Measurements from ENCODE around the gene NCCRP1.
"Not testable (repeated sequence)": the region's sequence is repeated elsewhere in the genome, so short reads cannot be mapped to it uniquely, and the experiment has no call there.

NCCRP1 gene

GRCh38 chr19:39200066-39200802, 3.5 kb downstream of the NCCRP1 start:
- FAIRE-seq (no peak), DNase-seq (ENCODE audit: insufficient read length, low spot score) (no peak)
- TF ChIP-seq POLR2A (IDR thresholded peaks at IDR 0.05; ENCODE audit: low read depth, low read length): no peak

GRCh38 chr19:39200803-39201115, 4.0 kb downstream of the NCCRP1 start:
- no peak for TF ChIP-seq POLR2A (IDR thresholded peaks at IDR 0.05; ENCODE audit: low read depth, low read length)
- no peak for DNase-seq (ENCODE audit: insufficient read length, low spot score)
- FAIRE-seq: no peak

DNA sequence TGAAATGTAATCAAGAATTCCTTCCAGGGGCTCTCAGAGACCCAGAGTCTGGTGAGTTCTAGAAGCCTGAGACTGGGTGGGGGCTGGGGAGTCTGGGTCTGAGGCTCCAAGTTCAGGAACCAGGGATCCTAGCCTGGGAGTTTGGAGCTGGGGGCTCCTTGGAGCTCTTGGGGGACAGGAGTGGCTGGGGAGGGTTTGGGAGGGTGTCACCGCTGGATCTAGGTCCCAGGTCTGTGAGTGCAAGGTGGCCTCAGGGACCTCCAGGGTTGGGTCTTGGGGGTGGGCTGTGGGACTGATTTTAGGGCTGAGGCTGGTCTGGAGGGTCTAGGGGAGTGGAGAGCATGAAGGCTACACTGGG, 6.2 kb downstream of the NCCRP1 start:
- FAIRE-seq (no peak), DNase-seq (ENCODE audit: insufficient read length, low spot score) (no peak)
- TF ChIP-seq POLR2A (IDR thresholded peaks at IDR 0.05; ENCODE audit: low read depth, low read length): no peak

DNA sequence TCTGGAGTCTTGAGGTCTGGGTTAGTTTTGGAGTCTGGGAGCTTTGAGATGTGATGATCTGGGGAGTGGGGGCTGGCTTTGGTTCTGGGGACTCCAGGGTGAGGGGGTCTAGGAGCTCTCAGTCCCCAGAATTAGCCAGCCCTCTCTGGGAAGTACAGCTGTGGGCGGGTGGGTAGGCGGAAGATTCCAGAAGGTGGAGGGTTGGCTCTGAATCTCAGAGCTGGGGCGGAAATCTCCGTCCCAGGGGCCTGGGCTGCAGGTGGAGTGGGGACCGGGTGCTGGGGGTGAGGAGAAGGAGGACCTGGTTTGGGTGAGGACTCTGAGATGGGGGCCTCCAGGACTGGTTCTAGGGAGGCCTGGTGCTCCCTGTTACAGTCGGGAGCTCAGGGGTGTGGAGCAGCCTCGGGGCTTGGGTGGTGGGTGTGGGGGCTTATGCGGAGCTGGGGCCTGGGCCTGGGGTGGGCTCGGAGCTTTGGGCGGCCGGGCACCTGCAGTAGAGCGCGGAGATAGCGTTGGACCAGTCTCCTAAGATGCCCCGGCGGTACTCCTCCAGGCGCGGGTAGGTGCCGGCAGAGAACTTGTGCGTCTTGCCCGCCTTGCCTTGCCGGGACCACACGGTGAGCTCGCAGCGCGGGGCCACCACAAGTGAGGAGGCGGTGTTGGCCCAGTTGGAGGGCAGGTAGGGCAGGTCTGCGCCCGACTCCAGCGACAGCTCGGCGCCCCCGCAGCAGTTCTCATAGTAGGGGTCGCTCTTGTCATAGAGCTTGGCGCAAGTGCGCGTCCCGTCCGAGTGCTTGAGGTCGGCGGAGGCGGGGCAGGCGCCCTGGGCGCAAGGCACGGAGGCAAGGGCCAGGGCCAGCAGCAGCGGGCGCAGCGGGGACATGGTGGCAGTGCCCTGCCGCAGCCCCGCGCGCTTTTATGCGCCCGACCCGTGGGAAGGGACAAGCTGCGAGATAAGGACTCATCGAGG, 6.9 kb downstream of the NCCRP1 start, which contains the start of gene SYCN:
Gene SYCN, minus strand, starts transcription at position 892 of the 970 bp plus-strand sequence. Its CDS starts 9 bp downstream, at position 883.
- DNase-seq (ENCODE audit: insufficient read length, low spot score): no peak
- FAIRE-seq: no peak
- TF ChIP-seq POLR2A (IDR thresholded peaks at IDR 0.05; ENCODE audit: low read depth, low read length): no peak

- FAIRE-seq: no peak
- DNase-seq (ENCODE audit: insufficient read length, low spot score): no peak
- TF ChIP-seq POLR2A (IDR thresholded peaks at IDR 0.05; ENCODE audit: low read depth, low read length): no peak
Observed at GRCh38 chr19:39205449-39205764, 8.6 kb downstream of the NCCRP1 start.

DNA sequence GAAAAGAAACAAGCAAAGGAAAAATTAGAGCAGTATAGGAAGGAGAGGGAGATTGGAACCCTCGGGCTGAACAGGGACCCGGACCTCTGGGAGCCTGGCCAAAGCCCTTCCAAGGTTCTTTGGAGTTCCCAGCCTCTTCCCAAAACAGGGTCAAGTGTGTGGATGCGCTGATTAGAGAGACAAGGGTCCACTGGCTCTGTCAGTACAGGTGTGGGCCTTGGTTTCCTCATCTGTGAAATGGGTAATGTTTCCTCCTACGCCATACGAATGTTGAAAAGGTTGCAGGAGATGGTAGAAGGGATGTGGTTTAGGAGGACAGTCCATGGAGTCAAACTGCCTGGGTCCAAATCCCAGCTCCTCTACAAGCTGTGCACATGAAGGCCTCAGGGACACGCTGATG, 9.4 kb downstream of the NCCRP1 start:
- no peak for TF ChIP-seq POLR2A (IDR thresholded peaks at IDR 0.05; ENCODE audit: low read depth, low read length)
- FAIRE-seq (no peak), DNase-seq (ENCODE audit: insufficient read length, low spot score) (no peak)

GRCh38 chr19:39207293-39207836, 10.6 kb downstream of the NCCRP1 start:
- no peak for TF ChIP-seq POLR2A (IDR thresholded peaks at IDR 0.05; ENCODE audit: low read depth, low read length)
- DNase-seq (ENCODE audit: insufficient read length, low spot score): no peak
- FAIRE-seq: no peak

- FAIRE-seq: no peak
- no peak for DNase-seq (ENCODE audit: insufficient read length, low spot score)
- no peak for TF ChIP-seq POLR2A (IDR thresholded peaks at IDR 0.05; ENCODE audit: low read depth, low read length)
Observed at GRCh38 chr19:39208175-39208795, 11.5 kb downstream of the NCCRP1 start.

GRCh38 chr19:39209196-39209595, 12.4 kb downstream of the NCCRP1 start:
- TF ChIP-seq POLR2A (IDR thresholded peaks at IDR 0.05; ENCODE audit: low read depth, low read length): no peak
- no peak for FAIRE-seq

DNA sequence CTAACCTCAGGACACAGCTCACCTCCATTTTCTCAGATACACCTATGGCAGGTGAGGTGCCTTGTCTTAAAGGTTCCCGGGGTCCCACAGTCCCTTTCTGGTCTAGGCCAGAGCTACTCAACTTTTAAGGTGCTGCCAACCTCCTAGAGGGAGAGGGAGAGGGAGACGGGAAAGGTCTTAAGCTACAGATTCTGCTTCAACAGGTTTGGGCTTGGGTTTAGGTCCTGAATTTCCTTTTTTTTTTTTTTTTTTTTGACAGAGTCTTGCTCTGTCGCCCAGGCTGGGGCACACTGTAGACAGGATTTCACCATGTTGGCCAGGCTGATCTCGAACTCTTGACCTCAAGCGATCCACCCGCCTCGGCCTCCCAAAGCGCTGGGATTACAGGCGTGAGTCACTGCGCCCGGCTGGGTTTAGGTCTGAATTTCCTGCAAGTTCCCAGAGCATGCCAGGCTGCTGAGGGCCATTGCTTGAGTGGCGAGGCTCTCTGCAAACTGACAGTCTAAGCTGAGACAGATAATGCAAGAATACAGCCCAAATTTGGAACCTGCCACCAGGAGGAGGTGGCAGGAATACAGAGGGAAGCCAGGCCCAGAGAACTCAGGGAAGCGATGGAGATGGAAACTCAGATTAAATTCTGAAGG, 15.1 kb downstream of the NCCRP1 start:
- no peak for TF ChIP-seq POLR2A (IDR thresholded peaks at IDR 0.05; ENCODE audit: low read depth, low read length)
- DNase-seq (ENCODE audit: insufficient read length, low spot score) (peak; percentile 57), FAIRE-seq (no peak)

More at GRCh38 chr19:39209196-39209595, 12.4 kb downstream of the NCCRP1 start:
- no peak for DNase-seq (ENCODE audit: insufficient read length, low spot score)

DNA sequence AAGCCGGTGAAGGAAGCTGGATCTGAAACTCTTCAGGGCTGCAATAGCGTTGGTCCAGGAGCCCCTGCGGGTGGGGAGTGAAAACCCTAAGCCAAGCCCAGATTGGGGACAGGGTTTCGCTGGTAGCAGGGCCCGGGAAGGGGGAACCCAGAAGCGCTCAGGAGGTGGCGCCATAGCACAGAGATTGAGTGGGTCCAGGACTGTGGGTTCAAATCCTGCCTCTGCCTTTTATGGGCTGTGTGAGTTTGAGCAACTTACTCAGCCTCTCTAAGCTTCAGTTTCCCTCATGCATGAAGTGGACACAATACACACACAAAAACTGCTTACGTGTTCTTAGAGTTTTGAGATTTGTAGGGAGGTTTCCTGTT, 15.6 kb downstream of the NCCRP1 start:
- no peak for FAIRE-seq
- DNase-seq (ENCODE audit: insufficient read length, low spot score): no peak

DNA sequence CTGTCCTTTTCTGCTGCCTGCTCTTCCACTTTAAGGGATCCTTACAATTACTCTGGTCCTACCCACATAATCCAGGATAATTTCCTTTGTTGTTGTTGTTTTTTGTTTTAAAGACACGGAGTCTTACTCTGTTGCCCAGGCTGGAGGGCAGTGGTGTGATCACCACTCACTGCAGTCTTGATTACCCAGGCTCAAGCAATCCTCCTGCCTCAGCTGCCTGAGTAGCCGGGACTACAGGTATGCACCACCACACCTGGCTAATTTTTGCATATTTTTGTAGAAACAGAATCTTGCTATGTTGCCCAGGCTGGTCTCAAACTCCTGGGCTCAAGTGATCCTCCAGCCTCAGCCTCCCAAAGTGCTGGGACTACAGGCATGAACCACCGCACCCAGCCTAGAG, 18.6 kb downstream of the NCCRP1 start:
- FAIRE-seq; DNase-seq (ENCODE audit: insufficient read length, low spot score): not testable (repeated sequence)

More for the DNA sequence above, 15.6 kb downstream of the NCCRP1 start:
- TF ChIP-seq POLR2A (IDR thresholded peaks at IDR 0.05; ENCODE audit: low read depth, low read length): no peak

- FAIRE-seq (no peak), DNase-seq (ENCODE audit: insufficient read length, low spot score) (no peak)
- TF ChIP-seq POLR2A (IDR thresholded peaks at IDR 0.05; ENCODE audit: low read depth, low read length): no peak
Observed at GRCh38 chr19:39217094-39217493, 20.3 kb downstream of the NCCRP1 start.

Measured in H54 (cell line).